HL-60/S4 treated with phorbol 12-myristate 13-acetate at 8.2 ng/mL for 4 days and 3 days (cell line): Measurements from ENCODE around the gene URM1.
"Not testable (repeated sequence)": the region's sequence is repeated elsewhere in the genome, so short reads cannot be mapped to it uniquely, and the experiment has no call there.

Experiments used
- in situ Hi-C: fragments of 300-500 bp; cut with MboI; formaldehyde crosslinking; loops from 2 replicates; pipeline ENCODE4 v1.15.0; 2022; ENCODE audit warnings: low sequenced_read_pairs

URM1 gene

GRCh38 chr9:128370752-128371629 is at the start of gene URM1:
TSS of gene URM1 (plus strand) at chr9:128371374. CDS start at chr9:128371381, 7 bp downstream.
- in situ Hi-C loops = no loop called here

- in situ Hi-C loops = no loop called here
Measured at GRCh38 chr9:128321879-128322403, 49.2 kb upstream of the URM1 start.

- in situ Hi-C loops = no loop called here
Measured at GRCh38 chr9:128322404-128323211, 48.6 kb upstream of the URM1 start, which contains the start of the genes COQ4 and TRUB2. TSS of gene COQ4 (plus strand) at chr9:128322839. CDS start at chr9:128322859, 20 bp downstream. TSS of gene TRUB2 (minus strand) at chr9:128322447. CDS start at chr9:128322408, 39 bp downstream.

GRCh38 chr9:128323212-128323730 is 47.9 kb upstream of the URM1 start:
- in situ Hi-C loops = no loop called here

- in situ Hi-C loops = no loop called here
Measured at GRCh38 chr9:128323791-128324190, 47.4 kb upstream of the URM1 start.

GRCh38 chr9:128324401-128324800 is 46.8 kb upstream of the URM1 start:
- in situ Hi-C loops = no loop called here

GRCh38 chr9:128325629-128326028 is 45.5 kb upstream of the URM1 start:
- in situ Hi-C loops = no loop called here

GRCh38 chr9:128333451-128333869 is 37.7 kb upstream of the URM1 start:
- in situ Hi-C loops = no loop called here

GRCh38 chr9:128335161-128335560 is 36.0 kb upstream of the URM1 start:
- in situ Hi-C loops = no loop called here

GRCh38 chr9:128335914-128336313 is 35.3 kb upstream of the URM1 start:
- in situ Hi-C loops = no loop called here

- in situ Hi-C loops = no loop called here
Measured at GRCh38 chr9:128337936-128338335, 33.2 kb upstream of the URM1 start.

GRCh38 chr9:128338852-128339614 is 32.1 kb upstream of the URM1 start:
- in situ Hi-C loops = not testable (repeated sequence)

- in situ Hi-C loops = no loop called here
Measured at GRCh38 chr9:128339761-128340690, 31.1 kb upstream of the URM1 start, which contains the start of gene SLC27A4. TSS of gene SLC27A4 (plus strand) at chr9:128340527. CDS start at chr9:128343133, 2,606 bp downstream.

- in situ Hi-C loops = no loop called here
Measured at GRCh38 chr9:128340691-128341434, 30.3 kb upstream of the URM1 start.

- in situ Hi-C loops = no loop called here
Measured at GRCh38 chr9:128341435-128341849, 29.7 kb upstream of the URM1 start.

- in situ Hi-C loops = no loop called here
Measured at GRCh38 chr9:128342971-128343680, 28.0 kb upstream of the URM1 start.

- in situ Hi-C loops = no loop called here
Measured at GRCh38 chr9:128343855-128344254, 27.3 kb upstream of the URM1 start.
